Measurements from ENCODE around the gene U2AF1L4.

U2AF1L4 gene

DNA sequence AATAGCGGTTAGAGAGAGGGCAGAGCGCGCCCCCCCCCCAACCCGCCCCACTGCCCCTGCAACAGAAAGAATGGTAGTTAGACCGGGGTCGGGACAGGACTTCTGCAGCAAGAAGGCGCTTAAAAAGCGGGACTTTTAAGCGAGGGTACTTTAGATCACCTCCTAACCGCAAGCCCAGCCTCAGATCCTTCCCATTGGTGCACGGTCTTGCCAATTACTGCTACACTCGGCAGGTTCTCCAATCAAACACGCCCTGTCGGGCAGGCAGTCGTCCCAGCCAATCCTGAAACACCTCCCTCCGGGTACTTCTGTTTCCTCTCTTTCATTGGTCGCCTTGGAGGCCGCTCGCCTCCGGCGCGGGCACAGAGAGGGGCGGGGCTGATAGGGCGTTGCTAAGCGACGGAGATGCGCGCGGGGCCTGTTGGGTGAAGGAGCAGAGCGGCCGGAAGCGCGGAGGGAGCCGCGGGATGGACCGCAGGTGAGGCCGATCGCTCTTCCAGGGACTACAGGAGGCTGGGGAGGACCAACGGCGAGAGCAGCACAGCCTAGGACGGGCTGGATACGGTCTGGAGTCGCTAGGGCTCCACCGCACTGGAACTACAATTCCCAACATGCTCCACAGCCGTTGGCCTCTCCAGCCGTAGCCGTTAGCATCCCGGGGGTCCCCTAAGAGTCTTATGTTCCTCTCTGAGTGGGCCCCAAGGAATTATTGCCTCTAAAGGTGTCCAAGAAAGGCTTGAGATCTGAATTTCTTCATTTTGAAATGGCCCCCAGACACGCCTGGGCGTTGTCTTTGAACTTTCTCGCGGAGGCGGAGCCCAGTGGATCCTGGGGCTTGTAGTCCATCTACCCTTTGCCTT, 12.8 kb upstream of the U2AF1L4 start, which contains the start of gene PROSER3 (continued):
- TF ChIP-seq KLF7 (tag by site-specific recombination; IDR thresholded peaks at IDR 0.05; ENCODE audit: borderline replicate concordance) (peak; percentile 100), ZNF624 (tag by site-specific recombination; IDR thresholded peaks at IDR 0.05) (no peak), ZNF558 (tag by site-specific recombination; IDR thresholded peaks at IDR 0.05) (peak; percentile 33; the same call in 1 of the 2 replicates), ZNF366 (tag by site-specific recombination; conservative IDR thresholded peaks at IDR 0.05) (no peak), ZNF335 (tag by site-specific recombination; conservative IDR thresholded peaks at IDR 0.05) (peak; percentile 100), ZNF473 (tag by site-specific recombination; IDR thresholded peaks at IDR 0.05) (no peak), ZNF501 (tag by site-specific recombination; IDR thresholded peaks at IDR 0.05) (peak; percentile 54; the same call in 1 of the 2 replicates), ZFP69B (tag by site-specific recombination; IDR thresholded peaks at IDR 0.05) (peak; percentile 78), MYNN (tag by site-specific recombination; IDR thresholded peaks at IDR 0.05; ENCODE audit: borderline replicate concordance) (peak; percentile 99), ZNF48 (tag by site-specific recombination; IDR thresholded peaks at IDR 0.05) (no peak), ZNF394 (tag by site-specific recombination; IDR thresholded peaks at IDR 0.05; ENCODE audit: borderline replicate concordance) (peak; percentile 79)
- TF ChIP-seq, protein P1, sequence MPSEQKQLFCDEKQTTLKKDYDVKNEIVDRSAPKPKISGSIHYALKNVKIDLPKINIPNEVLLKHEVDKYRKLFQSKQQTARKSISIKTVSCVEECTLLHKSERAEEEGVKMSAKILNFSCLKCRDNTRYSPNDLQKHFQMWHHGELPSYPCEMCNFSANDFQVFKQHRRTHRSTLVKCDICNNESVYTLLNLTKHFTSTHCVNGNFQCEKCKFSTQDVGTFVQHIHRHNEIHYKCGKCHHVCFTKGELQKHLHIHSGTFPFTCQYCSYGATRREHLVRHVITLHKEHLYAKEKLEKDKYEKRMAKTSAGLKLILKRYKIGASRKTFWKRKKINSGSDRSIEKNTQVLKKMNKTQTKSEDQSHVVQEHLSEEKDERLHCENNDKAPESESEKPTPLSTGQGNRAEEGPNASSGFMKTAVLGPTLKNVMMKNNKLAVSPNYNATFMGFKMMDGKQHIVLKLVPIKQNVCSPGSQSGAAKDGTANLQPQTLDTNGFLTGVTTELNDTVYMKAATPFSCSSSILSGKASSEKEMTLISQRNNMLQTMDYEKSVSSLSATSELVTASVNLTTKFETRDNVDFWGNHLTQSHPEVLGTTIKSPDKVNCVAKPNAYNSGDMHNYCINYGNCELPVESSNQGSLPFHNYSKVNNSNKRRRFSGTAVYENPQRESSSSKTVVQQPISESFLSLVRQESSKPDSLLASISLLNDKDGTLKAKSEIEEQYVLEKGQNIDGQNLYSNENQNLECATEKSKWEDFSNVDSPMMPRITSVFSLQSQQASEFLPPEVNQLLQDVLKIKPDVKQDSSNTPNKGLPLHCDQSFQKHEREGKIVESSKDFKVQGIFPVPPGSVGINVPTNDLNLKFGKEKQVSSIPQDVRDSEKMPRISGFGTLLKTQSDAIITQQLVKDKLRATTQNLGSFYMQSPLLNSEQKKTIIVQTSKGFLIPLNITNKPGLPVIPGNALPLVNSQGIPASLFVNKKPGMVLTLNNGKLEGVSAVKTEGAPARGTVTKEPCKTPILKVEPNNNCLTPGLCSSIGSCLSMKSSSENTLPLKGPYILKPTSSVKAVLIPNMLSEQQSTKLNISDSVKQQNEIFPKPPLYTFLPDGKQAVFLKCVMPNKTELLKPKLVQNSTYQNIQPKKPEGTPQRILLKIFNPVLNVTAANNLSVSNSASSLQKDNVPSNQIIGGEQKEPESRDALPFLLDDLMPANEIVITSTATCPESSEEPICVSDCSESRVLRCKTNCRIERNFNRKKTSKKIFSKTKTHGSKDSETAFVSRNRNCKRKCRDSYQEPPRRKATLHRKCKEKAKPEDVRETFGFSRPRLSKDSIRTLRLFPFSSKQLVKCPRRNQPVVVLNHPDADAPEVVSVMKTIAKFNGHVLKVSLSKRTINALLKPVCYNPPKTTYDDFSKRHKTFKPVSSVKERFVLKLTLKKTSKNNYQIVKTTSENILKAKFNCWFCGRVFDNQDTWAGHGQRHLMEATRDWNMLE (tag by site-specific recombination; conservative IDR thresholded peaks at IDR 0.05; ENCODE audit: low read depth): peak; percentile 31; the same call in 1 of the 2 replicates

DNA sequence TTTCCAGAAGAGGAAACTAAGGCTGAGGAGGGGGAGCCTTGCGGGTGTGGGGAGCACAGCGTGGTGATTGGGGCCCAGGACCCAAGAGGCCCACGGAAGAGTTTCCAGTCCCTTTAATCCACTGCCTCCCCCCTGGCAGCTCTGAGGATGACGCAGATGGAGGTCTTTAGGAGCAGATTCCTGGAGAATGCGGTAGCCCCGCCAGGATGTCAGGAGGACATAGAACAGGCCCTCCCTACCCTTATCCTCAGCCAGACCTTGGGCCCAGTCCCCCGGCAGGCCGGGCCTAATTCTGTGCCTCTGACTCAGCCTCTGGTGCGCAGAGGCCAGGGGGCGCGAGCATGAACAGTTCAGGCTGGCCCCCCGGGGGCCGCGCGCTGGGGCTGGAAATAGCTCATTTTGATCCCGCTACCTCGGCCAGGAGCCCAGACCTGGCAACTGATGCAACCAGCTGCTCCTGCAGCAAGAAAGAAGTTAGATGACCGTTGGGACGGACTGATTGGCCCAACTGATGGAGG, 12.1 kb upstream of the U2AF1L4 start:
- ChIA-PET POLR2A (interaction anchor here (0.6 to 3.0 kb wide), 20 partner anchors 8 to 257 kb away, joined by 3 to 87 read pairs (median 4); partner anchors contain the start of genes ALKBH6, ARHGAP33, COX6B1 and IGFLR1), CTCF (interaction anchor here (0.5 to 1.4 kb wide), 6 partner anchors 9 to 176 kb away, joined by 3 to 7 read pairs (median 4); partner anchors contain the start of genes LIN37, PSENEN and U2AF1L4)
- H3K4me3 ChIP-seq (ENCODE audit: low read depth, low read length): peak overlapping the region; percentile 27
- H3K4me1 ChIP-seq (ENCODE audit: control insufficient read depth, insufficient read depth, low read length): peaks cover 15% of the 10 kb centered on the region
- peak overlapping the region; percentile 95 for H3K27ac ChIP-seq (ENCODE audit: extremely low read depth, low read depth, low read length)
- peaks cover 62 to 63% of the 10 kb centered on the region in 2 experiments for H3K36me3 ChIP-seq (ENCODE audit: control insufficient read depth in 2 of 2, insufficient read depth in 1 of 2, low read length in 2 of 2)
- H3K9me3 ChIP-seq (ENCODE audit: control insufficient read depth, insufficient read depth, low read depth, low read length): no peaks in the 10 kb centered on the region
- TF ChIP-seq, protein P2, sequence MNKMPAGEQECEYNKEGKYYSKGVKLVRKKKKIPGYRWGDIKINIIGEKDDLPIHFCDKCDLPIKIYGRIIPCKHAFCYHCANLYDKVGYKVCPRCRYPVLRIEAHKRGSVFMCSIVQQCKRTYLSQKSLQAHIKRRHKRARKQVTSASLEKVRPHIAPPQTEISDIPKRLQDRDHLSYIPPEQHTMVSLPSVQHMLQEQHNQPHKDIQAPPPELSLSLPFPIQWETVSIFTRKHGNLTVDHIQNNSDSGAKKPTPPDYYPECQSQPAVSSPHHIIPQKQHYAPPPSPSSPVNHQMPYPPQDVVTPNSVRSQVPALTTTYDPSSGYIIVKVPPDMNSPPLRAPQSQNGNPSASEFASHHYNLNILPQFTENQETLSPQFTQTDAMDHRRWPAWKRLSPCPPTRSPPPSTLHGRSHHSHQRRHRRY (tag by site-specific recombination; IDR thresholded peaks at IDR 0.05): 0 out of 2 replicates have a peak, but pooled peaks have one; percentile 15
- TF ChIP-seq PATZ1 (tag by site-specific recombination; IDR thresholded peaks at IDR 0.05) (peak; percentile 100), PRDM10 (tag by site-specific recombination; IDR thresholded peaks at IDR 0.05) (peak; percentile 61; the same call in 1 of the 2 replicates), ZNF10 (tag by site-specific recombination; IDR thresholded peaks at IDR 0.05) (peak; percentile 65; the same call in 1 of the 2 replicates), ZBTB26 (tag by site-specific recombination; optimal IDR thresholded peaks at IDR 0.05) (peak; percentile 81), ZFP41 (tag by site-specific recombination; IDR thresholded peaks at IDR 0.05; ENCODE audit: borderline replicate concordance) (no peak), ZNF202 (tag by site-specific recombination; IDR thresholded peaks at IDR 0.05; ENCODE audit: borderline replicate concordance) (no peak), ZNF561 (tag by site-specific recombination; IDR thresholded peaks at IDR 0.05; ENCODE audit: borderline replicate concordance) (peak; percentile 85; the same call in 1 of the 2 replicates), PRDM1 (tag by site-specific recombination; IDR thresholded peaks at IDR 0.05) (no peak)

Data from HEK293 (cell line).